ENCODE data around the gene PPP6R1. TPM values are rescaled to one million over a fixed set of nuclear protein-coding genes. Genes with fewer than 3 reads are reported as not detected.

PPP6R1 gene
- total RNA-seq, 4 donors from 2014 or later = 49.0 to 56.2 (median 51.3) TPM

- TF ChIP-seq POLR2A (IDR thresholded peaks at IDR 0.05) (no peak), POLR2AphosphoS5 (IDR thresholded peaks at IDR 0.05) (no peak), CTCF (IDR thresholded peaks at IDR 0.05) (no peak), EP300 (IDR thresholded peaks at IDR 0.05) (no peak)
- Histone ChIP-seq H3K9me3 (no peaks in the 10 kb centered on the region), H3K4me3 (no peak overlapping the region), H3K36me3 (peaks cover 31% of the 10 kb centered on the region), H3K27ac (no peak overlapping the region), H3K4me1 (no peaks in the 10 kb centered on the region), H3K27me3 (no peaks in the 10 kb centered on the region)
- 68% methylated on average over 11 of the region's 26 CpGs for WGBS
- no peak for DNase-seq (ENCODE audit: low spot score in 2 of 2)
Measured at GRCh38 chr19:55224038-55224665, 34.7 kb downstream of the PPP6R1 start.

- Histone ChIP-seq H3K4me1 (no peaks in the 10 kb centered on the region), H3K4me3 (no peak overlapping the region), H3K27me3 (no peaks in the 10 kb centered on the region), H3K27ac (no peak overlapping the region), H3K9me3 (no peaks in the 10 kb centered on the region), H3K36me3 (peaks cover 24% of the 10 kb centered on the region)
- WGBS = 82% methylated on average over 9 of the region's 17 CpGs
- TF ChIP-seq POLR2AphosphoS5 (IDR thresholded peaks at IDR 0.05) = no peak
- no peak for TF ChIP-seq EP300 (IDR thresholded peaks at IDR 0.05)
- TF ChIP-seq POLR2A (IDR thresholded peaks at IDR 0.05) = no peak
- no peak for TF ChIP-seq CTCF (IDR thresholded peaks at IDR 0.05)
- DNase-seq (ENCODE audit: low spot score in 2 of 2) = no peak
Measured at GRCh38 chr19:55223291-55224037, 35.4 kb downstream of the PPP6R1 start.

- no peak for DNase-seq (ENCODE audit: low spot score in 2 of 2)
- Histone ChIP-seq H3K36me3 (peaks cover 3% of the 10 kb centered on the region), H3K4me1 (peaks cover 16% of the 10 kb centered on the region), H3K9me3 (no peaks in the 10 kb centered on the region), H3K4me3 (no peak overlapping the region), H3K27ac (no peak overlapping the region), H3K27me3 (no peaks in the 10 kb centered on the region)
- no peak for TF ChIP-seq CTCF (IDR thresholded peaks at IDR 0.05)
- TF ChIP-seq POLR2A (IDR thresholded peaks at IDR 0.05) = no peak
- TF ChIP-seq POLR2AphosphoS5 (IDR thresholded peaks at IDR 0.05) = no peak
- TF ChIP-seq EP300 (IDR thresholded peaks at IDR 0.05) = no peak
- WGBS = 77% methylated on average over 9 of the region's 9 CpGs
Measured at GRCh38 chr19:55220525-55220924, 38.3 kb downstream of the PPP6R1 start.

- H3K9me3 ChIP-seq = peaks cover 4% of the 10 kb centered on the region
- peak overlapping the region; percentile 47 for H3K4me3 ChIP-seq
- no peaks in the 10 kb centered on the region for H3K36me3 ChIP-seq
- H3K27me3 ChIP-seq = peaks cover 4% of the 10 kb centered on the region
- WGBS = 13% methylated on average over 9 of the region's 36 CpGs
- H3K4me1 ChIP-seq = peaks cover 16% of the 10 kb centered on the region
- DNase-seq (ENCODE audit: low spot score in 2 of 2) = peak in 1 of 2 donors; percentile 79
- TF ChIP-seq CTCF (IDR thresholded peaks at IDR 0.05) (no peak), EP300 (IDR thresholded peaks at IDR 0.05) (no peak), POLR2AphosphoS5 (IDR thresholded peaks at IDR 0.05) (peak in 2 of 3 donors; percentile 10 to 21)
- H3K27ac ChIP-seq = peak overlapping the region; percentile 78
Measured at GRCh38 chr19:55216461-55217198, 42.2 kb downstream of the PPP6R1 start.

GRCh38 chr19:55213547-55213946 is 45.3 kb downstream of the PPP6R1 start:
- WGBS = 87% methylated on average over 7 of the region's 7 CpGs
- peaks cover 4% of the 10 kb centered on the region for H3K27me3 ChIP-seq
- peaks cover 4% of the 10 kb centered on the region for H3K9me3 ChIP-seq
- TF ChIP-seq POLR2AphosphoS5 (IDR thresholded peaks at IDR 0.05) (no peak), CTCF (IDR thresholded peaks at IDR 0.05) (no peak), EP300 (IDR thresholded peaks at IDR 0.05) (no peak), POLR2A (IDR thresholded peaks at IDR 0.05) (no peak)
- no peak overlapping the region for H3K27ac ChIP-seq
- H3K4me1 ChIP-seq = peaks cover 25% of the 10 kb centered on the region
- DNase-seq (ENCODE audit: low spot score in 2 of 2) = no peak
- no peaks in the 10 kb centered on the region for H3K36me3 ChIP-seq
- H3K4me3 ChIP-seq = no peak overlapping the region
